Endodermal cell (in vitro differentiated cells): ENCODE results near the gene CHD9NB. TPM values are rescaled to one million over a fixed set of nuclear protein-coding genes. Genes with fewer than 3 reads are reported as not detected.

Source experiments
- DNase-seq: peaks from one replicate; pipeline ENCODE4 v3.0.0-alpha.2; 2017
- H3K27ac ChIP-seq: 2 replicates; pipeline ENCODE4 v1.5.1; 2013; ENCODE audit warnings: mild to moderate bottlenecking, low read depth, low read length, moderate library complexity
- H3K27me3 ChIP-seq: 2 replicates; pipeline ENCODE4 v1.6.1; 2013; ENCODE audit warnings: mild to moderate bottlenecking, low read length, moderate library complexity; ENCODE audit not compliant: insufficient read depth, control insufficient read depth, poor library complexity, severe bottlenecking
- H3K36me3 ChIP-seq: 2 replicates; pipeline ENCODE4 v1.7.0; 2013; ENCODE audit warnings: mild to moderate bottlenecking, low read length, moderate library complexity; ENCODE audit not compliant: control insufficient read depth, insufficient read depth
- H3K4me1 ChIP-seq: one replicate; pipeline ENCODE4 v1.7.0; 2013; ENCODE audit warnings: low read length; ENCODE audit not compliant: control insufficient read depth, insufficient read depth
- H3K4me3 ChIP-seq: 2 replicates; pipeline ENCODE4 v1.5.1; 2013; ENCODE audit warnings: mild to moderate bottlenecking, low read length, moderate library complexity
- H3K9ac ChIP-seq: 2 replicates; pipeline ENCODE4 v1.6.1; 2013; ENCODE audit warnings: mild to moderate bottlenecking, low read length, moderate library complexity; ENCODE audit not compliant: poor library complexity, severe bottlenecking; ENCODE audit errors: extremely low read depth
- H3K9me3 ChIP-seq: 2 replicates; pipeline ENCODE4 v1.6.1; 2013; ENCODE audit warnings: mild to moderate bottlenecking, low read length, moderate library complexity; ENCODE audit not compliant: control insufficient read depth
- H3K27ac Mint-ChIP-seq: 2 replicates; pipeline ENCODE4 v1.8.0; 2020; ENCODE audit warnings: mixed read lengths
- H3K27me3 Mint-ChIP-seq: 2 replicates; pipeline ENCODE4 v1.8.0; 2021; ENCODE audit warnings: mild to moderate bottlenecking, mixed read lengths; ENCODE audit not compliant: insufficient read depth
- H3K36me3 Mint-ChIP-seq: 2 replicates; pipeline ENCODE4 v1.8.0; 2020; ENCODE audit warnings: low read depth, mixed read lengths
- H3K4me1 Mint-ChIP-seq: 2 replicates; pipeline ENCODE4 v1.8.0; 2020; ENCODE audit warnings: mixed read lengths
- H3K4me3 Mint-ChIP-seq: 2 replicates; pipeline ENCODE4 v1.8.0; 2020; ENCODE audit warnings: mild to moderate bottlenecking, moderate library complexity, mixed read lengths
- H3K9me3 Mint-ChIP-seq: 2 replicates; pipeline ENCODE4 v1.8.0; 2020; ENCODE audit warnings: mild to moderate bottlenecking, mixed read lengths
- WGBS, 2 experiments: methylation state at CpG; one replicate each; pipeline versions ENCODE4 v1.1.5 to v1.1.7; 2013; ENCODE audit warnings: missing lambda C conversion rate in 2 of 2, mixed read lengths in 1 of 2; ENCODE audit not compliant: insufficient coverage in 1 of 2, insufficient read length in 1 of 2; 5-methylcytosine and 5-hydroxymethylcytosine counted together
- total RNA-seq, 2 donors: library from RNA; stranded (reverse); fragmentation: NEBNext Ultra II Directional in 1 of 2; extraction: Animal tissue kit (Norgen Biotek cat#: 25700) in 1 of 2; gene quantifications; 2 replicates in 1 of 2; 3 replicates in 1 of 2; pipeline ENCODE4 v1.2.1, GENCODE V29; 2021
- TF ChIP-seq, protein P1 (sequence below): fragments of 200-600 bp; sonication (generic); conservative IDR thresholded peaks from 2 replicates; pipeline ENCODE4 v1.5.0; 2021; ENCODE audit warnings: antibody characterized with exemption, mild to moderate bottlenecking

Gene CHD9NB
- total RNA-seq, 2 donors from 2014 or later: 13.1 to 14.9 TPM

DNA sequence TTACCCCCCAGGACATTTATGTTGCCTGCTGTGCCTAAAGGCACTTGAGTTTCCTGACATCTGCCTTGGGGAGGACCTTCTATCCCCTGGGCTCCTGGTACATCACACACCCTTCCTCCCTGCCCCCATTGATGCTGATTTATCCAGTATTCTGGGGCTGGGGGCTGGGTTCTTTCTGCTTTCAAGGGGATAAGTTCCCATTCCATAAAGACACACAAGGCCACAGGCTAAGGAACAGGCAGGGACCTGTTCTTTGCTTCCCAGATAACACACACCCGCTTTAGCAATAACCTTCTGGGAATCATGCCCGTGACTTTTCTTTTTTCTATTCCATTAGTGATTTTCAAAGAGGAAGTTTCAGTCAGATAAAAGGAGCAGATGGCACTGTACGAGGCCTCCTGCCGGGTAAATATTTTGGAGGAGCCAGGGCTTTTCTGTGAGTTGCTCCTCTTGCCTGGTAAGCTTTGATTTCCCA lies 32.7 kb upstream of the CHD9NB start:
- Mint-ChIP-seq H3K27ac (peak overlapping the region; percentile 5), H3K4me1 (peaks cover 49% of the 10 kb centered on the region), H3K4me3 (no peak overlapping the region), H3K27me3 (peaks cover 25% of the 10 kb centered on the region), H3K9me3 (no peaks in the 10 kb centered on the region), H3K36me3 (peaks cover 8% of the 10 kb centered on the region)
- H3K9ac ChIP-seq: no peak overlapping the region
- TF ChIP-seq, protein P1, sequence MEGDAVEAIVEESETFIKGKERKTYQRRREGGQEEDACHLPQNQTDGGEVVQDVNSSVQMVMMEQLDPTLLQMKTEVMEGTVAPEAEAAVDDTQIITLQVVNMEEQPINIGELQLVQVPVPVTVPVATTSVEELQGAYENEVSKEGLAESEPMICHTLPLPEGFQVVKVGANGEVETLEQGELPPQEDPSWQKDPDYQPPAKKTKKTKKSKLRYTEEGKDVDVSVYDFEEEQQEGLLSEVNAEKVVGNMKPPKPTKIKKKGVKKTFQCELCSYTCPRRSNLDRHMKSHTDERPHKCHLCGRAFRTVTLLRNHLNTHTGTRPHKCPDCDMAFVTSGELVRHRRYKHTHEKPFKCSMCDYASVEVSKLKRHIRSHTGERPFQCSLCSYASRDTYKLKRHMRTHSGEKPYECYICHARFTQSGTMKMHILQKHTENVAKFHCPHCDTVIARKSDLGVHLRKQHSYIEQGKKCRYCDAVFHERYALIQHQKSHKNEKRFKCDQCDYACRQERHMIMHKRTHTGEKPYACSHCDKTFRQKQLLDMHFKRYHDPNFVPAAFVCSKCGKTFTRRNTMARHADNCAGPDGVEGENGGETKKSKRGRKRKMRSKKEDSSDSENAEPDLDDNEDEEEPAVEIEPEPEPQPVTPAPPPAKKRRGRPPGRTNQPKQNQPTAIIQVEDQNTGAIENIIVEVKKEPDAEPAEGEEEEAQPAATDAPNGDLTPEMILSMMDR: no peak
- no peaks in the 10 kb centered on the region for H3K36me3 ChIP-seq
- peak overlapping the region; percentile 69 for H3K27ac ChIP-seq
- no peaks in the 10 kb centered on the region for H3K9me3 ChIP-seq
- no peak overlapping the region for H3K4me3 ChIP-seq
- 77 to 86% methylated on average over 2 to 4 of the region's 4 CpGs for WGBS, 2 experiments
- H3K4me1 ChIP-seq: peaks cover 7% of the 10 kb centered on the region
- H3K27me3 ChIP-seq: peaks cover 20% of the 10 kb centered on the region
- DNase-seq: no peak

DNA sequence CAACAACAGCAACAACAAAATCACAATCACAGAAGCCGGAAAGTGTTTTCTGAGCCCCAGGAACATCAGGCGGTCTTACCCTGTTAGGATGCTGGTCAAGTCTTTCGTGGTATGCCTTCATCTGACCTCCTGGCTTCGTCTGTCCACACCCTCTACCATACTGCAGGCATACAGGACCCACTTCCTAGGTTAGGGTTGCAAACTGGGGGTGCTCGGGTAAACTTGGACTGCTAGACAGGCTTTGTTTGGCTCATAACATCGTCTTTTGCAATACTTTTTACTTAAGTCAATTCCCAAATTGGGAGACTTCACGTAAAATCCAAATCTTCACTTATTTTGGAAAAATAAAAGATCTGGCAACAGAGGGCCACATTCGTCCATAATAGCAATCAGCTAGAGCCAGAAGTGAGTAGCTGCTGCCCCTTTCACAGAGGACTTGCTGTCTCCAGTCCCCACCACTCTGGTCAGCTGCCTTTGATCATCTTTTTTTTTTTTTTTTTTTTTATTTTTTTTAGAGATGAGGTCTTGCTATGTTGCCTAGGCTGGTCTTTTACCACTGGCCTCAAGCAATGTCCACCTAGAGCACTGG lies 32.1 kb upstream of the CHD9NB start:
- H3K36me3 Mint-ChIP-seq: peaks cover 8% of the 10 kb centered on the region
- H3K4me1 ChIP-seq: peaks cover 7% of the 10 kb centered on the region
- no peak overlapping the region for H3K4me3 ChIP-seq
- no peaks in the 10 kb centered on the region for H3K36me3 ChIP-seq
- no peaks in the 10 kb centered on the region for H3K9me3 ChIP-seq
- H3K27ac Mint-ChIP-seq: no peak overlapping the region
- no peak overlapping the region for H3K9ac ChIP-seq
- H3K4me3 Mint-ChIP-seq: no peak overlapping the region
- TF ChIP-seq, protein P1: no peak
- H3K4me1 Mint-ChIP-seq: peaks cover 49% of the 10 kb centered on the region
- peaks cover 19% of the 10 kb centered on the region for H3K27me3 Mint-ChIP-seq
- H3K27me3 ChIP-seq: peaks cover 14% of the 10 kb centered on the region
- no peak overlapping the region for H3K27ac ChIP-seq
- WGBS, 2 experiments: 93 to 98% methylated on average over 7 to 8 of the region's 8 CpGs
- DNase-seq: no peak
- no peaks in the 10 kb centered on the region for H3K9me3 Mint-ChIP-seq

DNA sequence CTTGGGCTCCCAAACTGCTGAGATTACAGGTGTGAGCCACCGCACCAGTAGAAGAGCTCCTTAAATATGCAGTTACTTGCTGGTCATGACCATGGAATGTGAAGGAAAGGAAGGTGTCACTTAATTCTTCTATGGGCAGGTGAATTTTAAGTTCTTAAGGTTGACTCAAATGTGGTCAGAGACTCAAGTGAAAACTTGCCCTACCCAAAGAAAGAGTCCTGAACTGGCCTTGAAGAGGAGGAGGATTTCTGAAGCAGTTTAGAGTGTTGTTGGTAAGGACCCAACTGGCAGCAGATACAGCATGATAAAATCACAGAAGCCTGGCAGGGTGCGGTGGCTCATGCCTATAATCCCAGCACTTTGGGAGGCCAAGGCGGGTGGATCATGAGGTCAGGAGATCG lies 31.4 kb upstream of the CHD9NB start:
- Mint-ChIP-seq H3K36me3 (peaks cover 8% of the 10 kb centered on the region), H3K4me3 (no peak overlapping the region), H3K4me1 (peaks cover 46% of the 10 kb centered on the region), H3K27ac (no peak overlapping the region), H3K9me3 (no peaks in the 10 kb centered on the region), H3K27me3 (peaks cover 13% of the 10 kb centered on the region)
- WGBS, 2 experiments: 89 to 93% methylated on average over 3 to 4 of the region's 4 CpGs
- Histone ChIP-seq H3K36me3 (no peaks in the 10 kb centered on the region), H3K27me3 (peaks cover 8% of the 10 kb centered on the region), H3K9ac (no peak overlapping the region), H3K27ac (no peak overlapping the region), H3K4me1 (peaks cover 7% of the 10 kb centered on the region), H3K9me3 (no peaks in the 10 kb centered on the region), H3K4me3 (no peak overlapping the region)
- TF ChIP-seq, protein P1: no peak
- no peak for DNase-seq
